ENCODE measurements around the gene PRXL2B.
"Not testable (repeated sequence)": the region's sequence is repeated elsewhere in the genome, so short reads cannot be mapped to it uniquely, and the experiment has no call there.

The PRXL2B gene

GRCh38 chr1:2586154-2587070 lies at the start of gene PRXL2B:
PRXL2B (plus strand) TSS chr1:2586777; CDS start chr1:2586886, 109 bp downstream.
- DNase-seq: peak; percentile 98

- DNase-seq: no peak
These were observed 48.8 kb upstream of the PRXL2B start for GRCh38 chr1:2537784-2538115.

- DNase-seq: no peak
These were observed 48.2 kb upstream of the PRXL2B start for GRCh38 chr1:2538376-2538775.

- DNase-seq: no peak
These were observed 47.7 kb upstream of the PRXL2B start for GRCh38 chr1:2538872-2539271.

GRCh38 chr1:2539312-2539907 lies 47.2 kb upstream of the PRXL2B start:
- DNase-seq: no peak

GRCh38 chr1:2540816-2541492 lies 45.6 kb upstream of the PRXL2B start:
- DNase-seq: no peak

- no peak for DNase-seq
These were observed 44.8 kb upstream of the PRXL2B start for GRCh38 chr1:2541619-2542245.

- DNase-seq: no peak
These were observed 44.2 kb upstream of the PRXL2B start for GRCh38 chr1:2542246-2542915.

GRCh38 chr1:2543543-2544092 lies 43.0 kb upstream of the PRXL2B start:
- no peak for DNase-seq

GRCh38 chr1:2544093-2544874 lies 42.3 kb upstream of the PRXL2B start:
- DNase-seq: no peak

GRCh38 chr1:2544875-2545640 lies 41.5 kb upstream of the PRXL2B start:
- no peak for DNase-seq

- DNase-seq: peak; percentile 88
These were observed 40.6 kb upstream of the PRXL2B start for GRCh38 chr1:2545754-2546514.

- DNase-seq: peak; percentile 75
These were observed 39.9 kb upstream of the PRXL2B start for GRCh38 chr1:2546515-2547209.

- no peak for DNase-seq
These were observed 39.1 kb upstream of the PRXL2B start for GRCh38 chr1:2547210-2548067.

- DNase-seq: peak; percentile 63
These were observed 38.4 kb upstream of the PRXL2B start for GRCh38 chr1:2548068-2548589.

- DNase-seq: not testable (repeated sequence)
These were observed 37.1 kb upstream of the PRXL2B start for GRCh38 chr1:2549367-2550029.

- DNase-seq: not testable (repeated sequence)
These were observed 36.2 kb upstream of the PRXL2B start for GRCh38 chr1:2550309-2550861.
